Trophoblast cell (in vitro differentiated cells and primary cell): Measurements from ENCODE around the gene POU2F1.

Experiments used
- DNase-seq, 2 donors: peaks; one replicate each; pipeline ENCODE4 v3.0.0-alpha.2; 2016
- H2AFZ ChIP-seq: 2 replicates; pipeline ENCODE4 v1.6.1; 2013; ENCODE audit warnings: low read length, moderate library complexity, mild to moderate bottlenecking; ENCODE audit not compliant: insufficient read depth, poor library complexity
- H2AK5ac ChIP-seq: 2 replicates; pipeline ENCODE4 v1.6.1; 2013; ENCODE audit warnings: mild to moderate bottlenecking, low read length
- H2BK120ac ChIP-seq: 2 replicates; pipeline ENCODE4 v1.6.1; 2013; ENCODE audit warnings: low read length, mild to moderate bottlenecking, moderate library complexity; ENCODE audit not compliant: insufficient read depth, poor library complexity
- H2BK12ac ChIP-seq: 2 replicates; pipeline ENCODE4 v1.6.1; 2013; ENCODE audit warnings: mild to moderate bottlenecking, low read length, moderate library complexity
- H2BK5ac ChIP-seq: 2 replicates; pipeline ENCODE4 v1.6.1; 2013; ENCODE audit warnings: low read length, low read depth, moderate library complexity, mild to moderate bottlenecking; ENCODE audit not compliant: poor library complexity
- H3K14ac ChIP-seq: 2 replicates; pipeline ENCODE4 v1.6.1; 2013; ENCODE audit warnings: mild to moderate bottlenecking, low read length
- H3K18ac ChIP-seq: 2 replicates; pipeline ENCODE4 v1.6.1; 2013; ENCODE audit warnings: mild to moderate bottlenecking, low read length
- H3K23ac ChIP-seq: 2 replicates; pipeline ENCODE4 v1.6.1; 2013; ENCODE audit warnings: low read length
- H3K27ac ChIP-seq: 2 replicates; pipeline ENCODE4 v1.5.1; 2013; ENCODE audit warnings: low read depth, mild to moderate bottlenecking, inconsistent platforms, low read length, moderate library complexity
- H3K27me3 ChIP-seq: 2 replicates; pipeline ENCODE4 v1.6.1; 2013; ENCODE audit warnings: inconsistent platforms, mild to moderate bottlenecking, low read length, moderate library complexity; ENCODE audit not compliant: insufficient read depth
- H3K36me3 ChIP-seq, 2 experiments: 1 replicate in 1 of 2; 2 replicates in 1 of 2; pipeline ENCODE4 v1.6.1; 2013; ENCODE audit warnings: low read length in 2 of 2, mild to moderate bottlenecking in 2 of 2, moderate library complexity in 1 of 2; ENCODE audit not compliant: insufficient read depth in 2 of 2, control insufficient read depth in 1 of 2
- H3K4ac ChIP-seq: 2 replicates; pipeline ENCODE4 v1.6.1; 2013; ENCODE audit warnings: low read depth, mild to moderate bottlenecking, low read length, moderate library complexity
- H3K4me1 ChIP-seq, 2 experiments: 1 replicate in 1 of 2; 2 replicates in 1 of 2; pipeline ENCODE4 v1.6.1; 2013; ENCODE audit warnings: low read length in 2 of 2, mild to moderate bottlenecking in 2 of 2, moderate library complexity in 1 of 2; ENCODE audit not compliant: insufficient read depth in 2 of 2, control insufficient read depth in 1 of 2
- H3K4me2 ChIP-seq: 2 replicates; pipeline ENCODE4 v1.6.1; 2013; ENCODE audit warnings: inconsistent platforms, mild to moderate bottlenecking, low read length, moderate library complexity
- H3K4me3 ChIP-seq: 2 replicates; pipeline ENCODE4 v1.5.1; 2013; ENCODE audit warnings: mild to moderate bottlenecking, low read depth, low read length, inconsistent platforms
- H3K79me1 ChIP-seq: one replicate; pipeline ENCODE4 v1.6.1; 2013; ENCODE audit warnings: low read length
- H3K79me2 ChIP-seq: 2 replicates; pipeline ENCODE4 v1.6.1; 2013; ENCODE audit warnings: low read length, mild to moderate bottlenecking; ENCODE audit not compliant: control insufficient read depth, insufficient read depth, poor library complexity
- H3K9ac ChIP-seq: 2 replicates; pipeline ENCODE4 v1.6.1; 2013; ENCODE audit warnings: mild to moderate bottlenecking, low read length
- H3K9me3 ChIP-seq: 2 replicates; pipeline ENCODE4 v1.6.1; 2013; ENCODE audit warnings: low read depth, mild to moderate bottlenecking, control low read depth, inconsistent platforms, low read length; ENCODE audit not compliant: insufficient read depth
- H4K12ac ChIP-seq: 2 replicates; pipeline ENCODE4 v1.6.1; 2013; ENCODE audit warnings: low read depth, mild to moderate bottlenecking, low read length, moderate library complexity
- H4K8ac ChIP-seq: 2 replicates; pipeline ENCODE4 v1.6.1; 2013; ENCODE audit warnings: low read depth, mild to moderate bottlenecking, low read length, moderate library complexity
- H4K91ac ChIP-seq: one replicate; pipeline ENCODE4 v1.6.1; 2013; ENCODE audit warnings: low read depth, mild to moderate bottlenecking, low read length, moderate library complexity
- WGBS: extraction: QIAGEN DNeasy Blood & Tissue Kit; methylation state at CpG from one replicate; pipeline ENCODE4 v1.1.7; 2013; ENCODE audit warnings: missing lambda C conversion rate; ENCODE audit not compliant: insufficient read length, insufficient coverage; ENCODE audit errors: extremely low coverage; 5-methylcytosine and 5-hydroxymethylcytosine counted together

Gene POU2F1

GRCh38 chr1:167216809-167217208 lies 3.9 kb upstream of the POU2F1 start:
- H4K91ac ChIP-seq = no peak overlapping the region
- H3K23ac ChIP-seq = no peak overlapping the region
- H3K36me3 ChIP-seq = no peaks in the 10 kb centered on the region
- H3K18ac ChIP-seq = no peak overlapping the region
- no peak overlapping the region for H3K4me2 ChIP-seq
- DNase-seq = no peak
- peaks cover 16% of the 10 kb centered on the region for H3K79me1 ChIP-seq
- H2BK12ac ChIP-seq = no peak overlapping the region
- no peak overlapping the region for H3K4me3 ChIP-seq
- H3K4ac ChIP-seq = no peak overlapping the region
- no peak overlapping the region for H3K9ac ChIP-seq
- no peak overlapping the region for H2AK5ac ChIP-seq
- no peak overlapping the region for H4K8ac ChIP-seq
- H3K4me1 ChIP-seq = no peaks in the 10 kb centered on the region
- H3K27me3 ChIP-seq = no peaks in the 10 kb centered on the region
- H3K27ac ChIP-seq = no peak overlapping the region
- no peak overlapping the region for H2BK120ac ChIP-seq
- H3K9me3 ChIP-seq = no peaks in the 10 kb centered on the region
- H3K14ac ChIP-seq = no peak overlapping the region
- peaks cover 11% of the 10 kb centered on the region for H3K79me2 ChIP-seq
- H2AFZ ChIP-seq = no peak overlapping the region
- no peak overlapping the region for H2BK5ac ChIP-seq
- no peak overlapping the region for H4K12ac ChIP-seq

GRCh38 chr1:167219194-167219593 lies 1.5 kb upstream of the POU2F1 start:
- Histone ChIP-seq H3K9me3 (no peaks in the 10 kb centered on the region), H3K27me3 (no peaks in the 10 kb centered on the region), H2AK5ac (no peak overlapping the region), H2BK12ac (no peak overlapping the region), H3K4me1 (no peaks in the 10 kb centered on the region), H2BK5ac (no peak overlapping the region), H3K14ac (no peak overlapping the region), H3K23ac (no peak overlapping the region), H3K27ac (no peak overlapping the region), H3K18ac (no peak overlapping the region), H3K4me3 (no peak overlapping the region), H2BK120ac (no peak overlapping the region), H3K79me2 (peaks cover 12% of the 10 kb centered on the region), H3K79me1 (peaks cover 17% of the 10 kb centered on the region), H3K4ac (no peak overlapping the region), H3K36me3 (no peaks in the 10 kb centered on the region), H4K91ac (no peak overlapping the region), H4K8ac (no peak overlapping the region), H3K9ac (no peak overlapping the region), H4K12ac (no peak overlapping the region), H3K4me2 (no peak overlapping the region), H2AFZ (no peak overlapping the region)
- no peak for DNase-seq
- WGBS = no CpG with 5 or more reads among the region's 5 CpGs

- no CpG with 5 or more reads among the region's 55 CpGs for whole genome bisulfite sequencing
- H2BK12ac ChIP-seq = peak overlapping the region; percentile 54
- peak overlapping the region; percentile 27 for H2AK5ac ChIP-seq
- peak overlapping the region; percentile 93 for H3K4ac ChIP-seq
- peak overlapping the region; percentile 90 for H2BK5ac ChIP-seq
- DNase-seq = peak; percentile 89 to 94
- H3K4me3 ChIP-seq = peak overlapping the region; percentile 86
- H3K14ac ChIP-seq = peak overlapping the region; percentile 96
- peak overlapping the region; percentile 98 for H3K27ac ChIP-seq
- peak overlapping the region; percentile 96 for H4K12ac ChIP-seq
- peak overlapping the region; percentile 99 for H2BK120ac ChIP-seq
- H3K4me1 ChIP-seq = peaks cover 0 to 2% of the 10 kb centered on the region in 2 experiments
- peak overlapping the region; percentile 98 for H4K8ac ChIP-seq
- peak overlapping the region; percentile 88 for H3K9ac ChIP-seq
- peak overlapping the region; percentile 93 for H4K91ac ChIP-seq
- peak overlapping the region; percentile 92 for H3K4me2 ChIP-seq
- H3K9me3 ChIP-seq = no peaks in the 10 kb centered on the region
- peaks cover 15% of the 10 kb centered on the region for H3K79me2 ChIP-seq
- peak overlapping the region; percentile 99 for H2AFZ ChIP-seq
- no peaks in the 10 kb centered on the region for H3K36me3 ChIP-seq
- peak overlapping the region; percentile 97 for H3K18ac ChIP-seq
- no peak overlapping the region for H3K23ac ChIP-seq
- H3K27me3 ChIP-seq = no peaks in the 10 kb centered on the region
- H3K79me1 ChIP-seq = peaks cover 17% of the 10 kb centered on the region
Measured at GRCh38 chr1:167219646-167220536, 795 bp upstream of the POU2F1 start.

DNA sequence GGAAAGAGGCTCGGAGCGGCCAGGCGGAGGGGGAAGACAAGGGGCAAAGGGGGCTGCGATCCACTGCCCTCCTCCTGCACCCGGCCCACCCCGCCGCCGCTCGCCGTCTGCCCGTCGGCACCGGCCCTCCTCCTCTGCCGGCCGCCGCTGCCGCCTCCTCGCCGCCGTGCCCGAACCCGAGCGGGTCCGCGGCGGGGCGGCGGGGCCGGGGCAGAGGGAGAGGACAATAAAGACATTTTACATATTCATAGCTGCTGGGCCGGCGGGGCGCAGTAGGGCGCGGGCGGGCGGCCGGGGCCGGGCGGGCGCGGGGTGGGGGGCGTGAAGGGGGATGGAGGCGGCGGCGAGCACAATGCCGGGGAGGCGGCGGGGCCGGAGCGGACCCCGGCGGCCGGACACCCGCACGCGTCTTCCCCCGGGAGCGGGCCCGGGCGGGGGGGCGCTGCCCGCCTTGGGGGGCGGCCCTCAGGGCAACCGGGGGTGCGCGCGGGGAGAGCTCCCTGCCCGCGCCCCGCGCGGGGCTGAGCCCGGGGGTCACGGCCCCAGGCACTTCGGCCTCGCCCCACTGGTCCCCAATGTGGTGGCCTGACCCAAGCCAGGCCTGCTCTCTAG lies 546 bp downstream of the POU2F1 start:
- Histone ChIP-seq H3K4ac (peak overlapping the region; percentile 96), H3K4me1 (peaks cover 0 to 2% of the 10 kb centered on the region in 2 experiments), H2AK5ac (no peak overlapping the region), H3K9ac (peak overlapping the region; percentile 96), H3K9me3 (no peaks in the 10 kb centered on the region), H3K4me3 (peak overlapping the region; percentile 84), H3K14ac (peak overlapping the region; percentile 100), H4K91ac (peak overlapping the region; percentile 91), H3K4me2 (peak overlapping the region; percentile 58), H4K12ac (peak overlapping the region; percentile 95), H3K79me2 (peaks cover 16% of the 10 kb centered on the region), H2BK120ac (peak overlapping the region; percentile 88), H2BK12ac (peak overlapping the region; percentile 60), H2BK5ac (peak overlapping the region; percentile 98), H4K8ac (peak overlapping the region; percentile 95), H2AFZ (peak overlapping the region; percentile 91), H3K18ac (peak overlapping the region; percentile 98), H3K27ac (peak overlapping the region; percentile 94), H3K23ac (no peak overlapping the region), H3K27me3 (no peaks in the 10 kb centered on the region), H3K79me1 (peaks cover 17% of the 10 kb centered on the region), H3K36me3 (no peaks in the 10 kb centered on the region)
- WGBS = no CpG with 5 or more reads among the region's 76 CpGs
- DNase-seq = peak in 1 of 2 donors; percentile 46
